KMS-11 (cell line): ENCODE measurements around the gene ABCA1.

Source experiments
- H2AFZ ChIP-seq: fragments of 200-600 bp; sonication (generic); 2 replicates; pipeline ENCODE4 v1.6.1; 2016; ENCODE audit warnings: antibody characterized with exemption, mixed run types, low read depth
- H3K27ac ChIP-seq: fragments of 200-600 bp; sonication (generic); 2 replicates; pipeline ENCODE4 v1.6.1; 2016; ENCODE audit warnings: mild to moderate bottlenecking, mixed run types
- H3K27me3 ChIP-seq: fragments of 200-600 bp; sonication (generic); 2 replicates; pipeline ENCODE4 v1.6.1; 2017; ENCODE audit warnings: mild to moderate bottlenecking, low read depth, mixed run types, moderate library complexity; ENCODE audit not compliant: insufficient read depth
- H3K36me3 ChIP-seq: fragments of 200-600 bp; sonication (generic); 2 replicates; pipeline ENCODE4 v1.6.1; 2017; ENCODE audit warnings: mild to moderate bottlenecking, mixed run types; ENCODE audit not compliant: insufficient read depth
- H3K4me1 ChIP-seq: fragments of 200-600 bp; sonication (generic); 2 replicates; pipeline ENCODE4 v1.6.1; 2016; ENCODE audit warnings: mild to moderate bottlenecking, low read depth, mixed run types; ENCODE audit not compliant: poor library complexity, severe bottlenecking
- H3K4me2 ChIP-seq: fragments of 200-600 bp; sonication (generic); 2 replicates; pipeline ENCODE4 v1.7.0; 2016; ENCODE audit warnings: mild to moderate bottlenecking, mixed run types
- H3K4me3 ChIP-seq: fragments of 200-600 bp; sonication (generic); IDR thresholded peaks from 2 replicates; pipeline ENCODE4 v1.6.1; 2017; ENCODE audit warnings: low read depth, low read length, mixed read lengths; ENCODE audit not compliant: insufficient read depth
- H3K79me2 ChIP-seq: fragments of 200-600 bp; sonication (generic); 2 replicates; pipeline ENCODE4 v1.6.1; 2016; ENCODE audit warnings: low read depth, mixed run types; ENCODE audit not compliant: insufficient read depth
- H3K9ac ChIP-seq: fragments of 200-600 bp; sonication (generic); 2 replicates; pipeline ENCODE4 v1.6.1; 2016; ENCODE audit warnings: mild to moderate bottlenecking, mixed run types
- H4K20me1 ChIP-seq: fragments of 200-600 bp; sonication (generic); 2 replicates; pipeline ENCODE4 v1.6.1; 2016; ENCODE audit warnings: mild to moderate bottlenecking, mixed run types; ENCODE audit not compliant: insufficient read depth
- TF ChIP-seq, protein P1 (sequence below): fragments of 200-600 bp; sonication (generic); conservative IDR thresholded peaks from 2 replicates; pipeline ENCODE4 v1.6.1; 2017; ENCODE audit warnings: low read depth, mild to moderate bottlenecking, antibody characterized with exemption, low read length, moderate library complexity, mixed read lengths

The ABCA1 gene

GRCh38 chr9:104787306-104788015 is 140.5 kb downstream of the ABCA1 start:
- peaks cover 14% of the 10 kb centered on the region; the same call in 1 of the 2 replicates for H3K36me3 ChIP-seq
- no peak overlapping the region for H3K9ac ChIP-seq
- H3K4me3 ChIP-seq = no peak overlapping the region
- no peak overlapping the region for H3K27ac ChIP-seq
- H3K27me3 ChIP-seq = no peaks in the 10 kb centered on the region
- H3K4me2 ChIP-seq = no peak overlapping the region
- TF ChIP-seq, protein P1, sequence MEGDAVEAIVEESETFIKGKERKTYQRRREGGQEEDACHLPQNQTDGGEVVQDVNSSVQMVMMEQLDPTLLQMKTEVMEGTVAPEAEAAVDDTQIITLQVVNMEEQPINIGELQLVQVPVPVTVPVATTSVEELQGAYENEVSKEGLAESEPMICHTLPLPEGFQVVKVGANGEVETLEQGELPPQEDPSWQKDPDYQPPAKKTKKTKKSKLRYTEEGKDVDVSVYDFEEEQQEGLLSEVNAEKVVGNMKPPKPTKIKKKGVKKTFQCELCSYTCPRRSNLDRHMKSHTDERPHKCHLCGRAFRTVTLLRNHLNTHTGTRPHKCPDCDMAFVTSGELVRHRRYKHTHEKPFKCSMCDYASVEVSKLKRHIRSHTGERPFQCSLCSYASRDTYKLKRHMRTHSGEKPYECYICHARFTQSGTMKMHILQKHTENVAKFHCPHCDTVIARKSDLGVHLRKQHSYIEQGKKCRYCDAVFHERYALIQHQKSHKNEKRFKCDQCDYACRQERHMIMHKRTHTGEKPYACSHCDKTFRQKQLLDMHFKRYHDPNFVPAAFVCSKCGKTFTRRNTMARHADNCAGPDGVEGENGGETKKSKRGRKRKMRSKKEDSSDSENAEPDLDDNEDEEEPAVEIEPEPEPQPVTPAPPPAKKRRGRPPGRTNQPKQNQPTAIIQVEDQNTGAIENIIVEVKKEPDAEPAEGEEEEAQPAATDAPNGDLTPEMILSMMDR = no peak
- no peaks in the 10 kb centered on the region for H4K20me1 ChIP-seq
- H3K4me1 ChIP-seq = peaks cover 9% of the 10 kb centered on the region
- H2AFZ ChIP-seq = no peak overlapping the region
- no peaks in the 10 kb centered on the region for H3K79me2 ChIP-seq

DNA sequence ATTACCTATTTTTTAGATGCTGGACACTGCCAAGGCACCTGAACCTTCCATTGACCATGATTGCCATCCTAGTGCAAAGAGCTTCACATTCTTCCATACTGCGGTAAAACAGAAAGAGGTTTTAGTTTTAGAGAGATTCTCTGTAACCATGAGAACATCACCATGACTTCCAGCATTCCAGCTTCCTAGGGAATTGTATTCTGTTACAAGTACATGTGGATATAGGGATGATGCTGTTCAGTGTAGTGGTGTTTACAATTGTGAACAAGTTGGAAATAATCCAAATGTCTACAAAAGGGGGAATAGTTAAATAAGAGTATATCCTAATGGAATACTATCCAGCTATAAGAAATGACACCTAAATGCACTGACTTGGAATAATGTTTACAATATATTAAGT is 141.7 kb downstream of the ABCA1 start:
- Histone ChIP-seq H3K79me2 (no peaks in the 10 kb centered on the region), H2AFZ (no peak overlapping the region), H4K20me1 (no peaks in the 10 kb centered on the region), H3K9ac (no peak overlapping the region), H3K4me2 (no peak overlapping the region), H3K4me3 (no peak overlapping the region), H3K27me3 (no peaks in the 10 kb centered on the region), H3K27ac (no peak overlapping the region), H3K4me1 (peaks cover 9% of the 10 kb centered on the region), H3K36me3 (peaks cover 14% of the 10 kb centered on the region; the same call in 1 of the 2 replicates)
- TF ChIP-seq, protein P1 = no peak

- H3K36me3 ChIP-seq = no peaks in the 10 kb centered on the region; the same call in 1 of the 2 replicates
- TF ChIP-seq, protein P1 = no peak
These were observed 143.9 kb downstream of the ABCA1 start for GRCh38 chr9:104784098-104784497.

GRCh38 chr9:104783588-104783987 is 144.4 kb downstream of the ABCA1 start:
- H3K27ac ChIP-seq = no peak overlapping the region
- H4K20me1 ChIP-seq = no peaks in the 10 kb centered on the region
- no peaks in the 10 kb centered on the region for H3K79me2 ChIP-seq
- no peak overlapping the region for H3K4me3 ChIP-seq
- peaks cover 2% of the 10 kb centered on the region for H3K4me1 ChIP-seq
- no peak overlapping the region for H3K9ac ChIP-seq
- H3K36me3 ChIP-seq = no peaks in the 10 kb centered on the region; the same call in 1 of the 2 replicates
- TF ChIP-seq, protein P1 = no peak
- no peaks in the 10 kb centered on the region for H3K27me3 ChIP-seq
- H2AFZ ChIP-seq = no peak overlapping the region
- no peak overlapping the region for H3K4me2 ChIP-seq

More at GRCh38 chr9:104784098-104784497, 143.9 kb downstream of the ABCA1 start:
- no peak overlapping the region for H2AFZ ChIP-seq
- H3K27me3 ChIP-seq = no peaks in the 10 kb centered on the region
- H3K9ac ChIP-seq = no peak overlapping the region
- H3K4me2 ChIP-seq = no peak overlapping the region
- no peaks in the 10 kb centered on the region for H4K20me1 ChIP-seq
- no peaks in the 10 kb centered on the region for H3K79me2 ChIP-seq
- H3K27ac ChIP-seq = no peak overlapping the region
- H3K4me1 ChIP-seq = peaks cover 7% of the 10 kb centered on the region
- H3K4me3 ChIP-seq = no peak overlapping the region
